Uterus (tissue), 4 donors: ENCODE results near the gene CDH2. TPM values are rescaled to one million over a fixed set of nuclear protein-coding genes. Genes with fewer than 3 reads are reported as not detected.

Experiments used
- DNase-seq, 2 donors: peaks; one replicate each; pipeline ENCODE4 v3.0.0-alpha.2; 2019 to 2020
- H3K27ac ChIP-seq, 2 donors: fragments of 200-600 bp; sonication (generic); 1 replicate in 1 of 2; 2 replicates in 1 of 2; pipeline ENCODE4 v1.5.1; 2016 to 2018
- H3K27me3 ChIP-seq, 2 donors: fragments of 200-600 bp; sonication (generic); one replicate each; pipeline ENCODE4 v1.5.1; 2018 to 2019; ENCODE audit warnings: control low read depth in 1 of 2
- H3K36me3 ChIP-seq, 2 donors: fragments of 200-600 bp; sonication (generic); one replicate each; pipeline ENCODE4 v1.5.1; 2019; ENCODE audit warnings: control low read depth in 1 of 2
- H3K4me1 ChIP-seq, 2 donors: fragments of 200-600 bp; sonication (generic); one replicate each; pipeline ENCODE4 v1.5.1; 2018 to 2019; ENCODE audit warnings: control low read depth in 1 of 2
- H3K4me3 ChIP-seq, 2 donors: fragments of 200-600 bp; sonication (generic); 1 replicate in 1 of 2; 2 replicates in 1 of 2; pipeline ENCODE4 v1.5.1; 2018 to 2019; ENCODE audit warnings: mild to moderate bottlenecking in 1 of 2
- H3K9me3 ChIP-seq, 2 donors: fragments of 200-600 bp; sonication (generic); one replicate each; pipeline ENCODE4 v1.5.1; 2019; ENCODE audit warnings: control low read depth in 1 of 2
- CTCF ChIP-seq, 4 experiments: fragments of 200-600 bp in 2 of 4; fragments of 450-650 bp in 2 of 4; sonication (generic) in 2 of 4; IDR thresholded peaks; one replicate each; pipeline ENCODE4 v1.5.1; 2016 to 2019; ENCODE audit warnings: antibody characterized with exemption in 4 of 4, mild to moderate bottlenecking in 2 of 4, moderate library complexity in 1 of 4
- POLR2A ChIP-seq, 2 donors: fragments of 450-650 bp; IDR thresholded peaks; one replicate each; pipeline ENCODE4 v1.6.1; 2016; ENCODE audit warnings: antibody characterized with exemption in 2 of 2, mild to moderate bottlenecking in 1 of 2, moderate library complexity in 1 of 2
- intact Hi-C: fragments of 100-400 bp; cut with DNase I; formaldehyde crosslinking; loops from one replicate; pipeline ENCODE4 v1.15.1; 2023; ENCODE audit warnings: low total_unique reads
- total RNA-seq, 4 donors: library from RNA; depleted of rRNA in 3 of 4; stranded (reverse); fragments of >200 nt in 3 of 4; gene quantifications; one replicate each; pipeline versions ENCODE4 v1.1.0 to v1.2.4, GENCODE V29; 2014 to 2023
- donor health status: DM: yes; HTN: yes; CAD: no.

The CDH2 gene
- total RNA-seq, 4 donors from 2014 or later: 0.26 to 58.2 (median 1.9) TPM

GRCh38 chr18:28143725-28144124, 33.2 kb downstream of the CDH2 start:
- intact Hi-C loops: no loop called here
- H3K36me3 ChIP-seq: no peaks in the 10 kb centered on the region
- no peak overlapping the region for H3K27ac ChIP-seq
- no peaks in the 10 kb centered on the region for H3K9me3 ChIP-seq
- H3K27me3 ChIP-seq: no peaks in the 10 kb centered on the region
- no peak for DNase-seq
- no peak for TF ChIP-seq CTCF (IDR thresholded peaks at IDR 0.05)
- TF ChIP-seq POLR2A (IDR thresholded peaks at IDR 0.05): no peak
- no peaks in the 10 kb centered on the region for H3K4me1 ChIP-seq
- H3K4me3 ChIP-seq: no peak overlapping the region

- no peaks in the 10 kb centered on the region for H3K4me1 ChIP-seq
- no peak overlapping the region for H3K4me3 ChIP-seq
- no peaks in the 10 kb centered on the region for H3K27me3 ChIP-seq
- H3K36me3 ChIP-seq: no peaks in the 10 kb centered on the region
- H3K27ac ChIP-seq: no peak overlapping the region
- intact Hi-C loops: no loop called here
- H3K9me3 ChIP-seq: no peaks in the 10 kb centered on the region
- TF ChIP-seq CTCF (IDR thresholded peaks at IDR 0.05) (no peak), POLR2A (IDR thresholded peaks at IDR 0.05) (no peak)
- no peak for DNase-seq
These were observed 38.1 kb downstream of the CDH2 start for GRCh38 chr18:28138816-28139215.

GRCh38 chr18:28136071-28136470, 40.9 kb downstream of the CDH2 start:
- Histone ChIP-seq H3K4me3 (no peak overlapping the region), H3K4me1 (no peaks in the 10 kb centered on the region), H3K9me3 (no peaks in the 10 kb centered on the region), H3K36me3 (no peaks in the 10 kb centered on the region), H3K27me3 (no peaks in the 10 kb centered on the region), H3K27ac (no peak overlapping the region)
- TF ChIP-seq CTCF (IDR thresholded peaks at IDR 0.05): no peak
- TF ChIP-seq POLR2A (IDR thresholded peaks at IDR 0.05): no peak
- DNase-seq: no peak
- intact Hi-C loops: no loop called here

- Histone ChIP-seq H3K27me3 (no peaks in the 10 kb centered on the region), H3K9me3 (no peaks in the 10 kb centered on the region), H3K27ac (no peak overlapping the region), H3K36me3 (no peaks in the 10 kb centered on the region), H3K4me1 (no peaks in the 10 kb centered on the region), H3K4me3 (no peak overlapping the region)
- intact Hi-C loops: no loop called here
- no peak for DNase-seq
- TF ChIP-seq POLR2A (IDR thresholded peaks at IDR 0.05) (no peak), CTCF (IDR thresholded peaks at IDR 0.05) (no peak)
These were observed 42.2 kb downstream of the CDH2 start for GRCh38 chr18:28134774-28135173.

GRCh38 chr18:28132084-28132483, 44.8 kb downstream of the CDH2 start:
- Histone ChIP-seq H3K9me3 (no peaks in the 10 kb centered on the region), H3K4me1 (no peaks in the 10 kb centered on the region), H3K4me3 (no peak overlapping the region), H3K36me3 (no peaks in the 10 kb centered on the region), H3K27ac (no peak overlapping the region), H3K27me3 (no peaks in the 10 kb centered on the region)
- no peak for DNase-seq
- TF ChIP-seq CTCF (IDR thresholded peaks at IDR 0.05): no peak
- no peak for TF ChIP-seq POLR2A (IDR thresholded peaks at IDR 0.05)
- intact Hi-C loops: no loop called here
